GM12865 (cell line): ENCODE results near the gene ZSCAN5C.
A peak's percentile ranks its signal among the peaks of the same experiment; 100 is the strongest.

Experiments
- DNase-seq: peaks from one replicate; pipeline ENCODE4 v3.0.0; 2010; ENCODE audit warnings: low read depth
- H3K4me3 ChIP-seq: 2 replicates; pipeline ENCODE4 v1.5.1; 2011; ENCODE audit warnings: mild to moderate bottlenecking, low read depth, low read length, control low read depth
- CTCF ChIP-seq: IDR thresholded peaks from 2 replicates; pipeline ENCODE4 v1.5.1; 2011; ENCODE audit warnings: low read length, control low read depth, low read depth, inconsistent platforms; ENCODE audit not compliant: insufficient read depth; ENCODE audit errors: missing control alignments

ZSCAN5C gene

GRCh38 chr19:56159009-56159559 lies 43.0 kb upstream of the ZSCAN5C start:
- TF ChIP-seq CTCF: no peak
- no peak for DNase-seq
- H3K4me3 ChIP-seq: no peak overlapping the region

- H3K4me3 ChIP-seq: no peak overlapping the region
- no peak for DNase-seq
- TF ChIP-seq CTCF: no peak
Measured at GRCh38 chr19:56159622-56160271, 42.3 kb upstream of the ZSCAN5C start.

GRCh38 chr19:56161534-56161933 lies 40.5 kb upstream of the ZSCAN5C start:
- H3K4me3 ChIP-seq: no peak overlapping the region
- DNase-seq: no peak
- TF ChIP-seq CTCF: no peak

GRCh38 chr19:56162258-56162657 lies 39.8 kb upstream of the ZSCAN5C start:
- DNase-seq: peak; percentile 20
- H3K4me3 ChIP-seq: no peak overlapping the region
- no peak for TF ChIP-seq CTCF

- TF ChIP-seq CTCF: no peak
- H3K4me3 ChIP-seq: no peak overlapping the region
- DNase-seq: no peak
Measured at GRCh38 chr19:56163097-56163496, 39.0 kb upstream of the ZSCAN5C start.

- no peak overlapping the region for H3K4me3 ChIP-seq
- TF ChIP-seq CTCF: no peak
- no peak for DNase-seq
Measured at GRCh38 chr19:56167064-56167578, 35.0 kb upstream of the ZSCAN5C start.

- DNase-seq: no peak
- no peak for TF ChIP-seq CTCF
Measured at GRCh38 chr19:56170261-56170660, 31.8 kb upstream of the ZSCAN5C start.

More at GRCh38 chr19:56170261-56170660, 31.8 kb upstream of the ZSCAN5C start:
- H3K4me3 ChIP-seq: no peak overlapping the region
